ENCODE results near the gene ZNF407.

The ZNF407 gene

DNA sequence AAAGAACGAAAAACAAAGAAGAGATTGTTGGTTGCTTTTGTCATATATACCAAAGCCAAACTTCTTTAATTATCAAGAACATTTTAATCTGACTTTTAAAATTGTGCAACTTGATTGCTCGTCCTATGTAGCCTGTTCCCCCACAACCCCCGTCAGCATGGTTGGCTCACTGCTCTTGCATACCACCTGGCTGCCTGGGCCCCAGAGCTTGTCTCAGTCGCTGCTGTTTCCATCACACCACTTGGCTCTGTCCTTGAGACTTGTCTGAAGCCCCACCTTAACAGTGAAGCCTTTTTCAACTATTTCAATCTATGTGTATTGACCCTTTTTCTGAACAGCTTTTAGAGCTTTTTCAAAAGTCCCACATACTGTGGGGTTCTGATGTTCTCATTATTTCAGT lies 270.8 kb downstream of the ZNF407 start:
- in situ Hi-C loops (cut with MboI; ENCODE audit: low sequenced_read_pairs) = no loop called here

DNA sequence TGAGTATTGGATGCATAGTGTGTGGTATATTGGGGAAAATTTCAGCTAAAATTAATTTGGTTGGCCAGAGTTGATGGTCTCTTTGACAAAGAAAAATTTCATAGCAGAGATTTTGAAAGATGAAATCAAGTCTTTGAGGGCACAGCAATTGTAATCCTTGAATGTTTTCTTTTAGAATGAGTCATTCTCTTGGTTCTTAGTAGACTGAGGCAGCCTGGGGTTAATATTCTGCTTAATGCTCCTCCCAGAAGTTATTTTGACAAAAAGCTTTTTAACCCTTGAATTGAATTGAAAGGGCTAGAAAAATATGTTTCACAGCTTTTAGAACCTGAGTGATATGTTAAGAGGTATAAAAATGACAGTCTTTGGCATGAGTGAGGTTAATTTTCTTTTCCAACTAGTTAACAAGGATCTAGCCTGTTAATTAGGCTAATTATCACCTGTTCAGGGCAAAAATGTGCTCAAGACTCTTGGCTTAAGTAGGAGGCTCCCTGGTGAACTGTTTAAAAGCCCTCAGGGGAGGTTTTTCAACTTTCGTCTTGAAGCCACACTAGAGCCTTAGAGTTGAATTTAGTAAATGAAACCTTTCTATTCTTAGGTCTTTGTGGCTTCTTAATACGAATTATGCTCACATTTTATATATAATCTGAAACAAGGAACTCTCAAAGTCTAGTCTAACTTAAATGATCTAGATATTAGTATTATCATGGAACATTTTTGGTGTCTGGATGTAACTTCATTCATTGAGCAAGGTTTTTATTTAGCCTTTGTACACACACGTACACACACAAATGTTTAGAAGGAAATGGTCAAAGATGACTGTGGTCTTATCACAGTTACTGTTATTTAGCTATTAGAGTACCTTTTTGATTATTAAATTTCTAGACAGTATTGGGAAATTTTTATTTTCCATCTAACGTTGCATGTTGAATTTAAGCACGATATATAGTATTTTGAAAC lies 272.5 kb downstream of the ZNF407 start:
- in situ Hi-C loops (cut with MboI; ENCODE audit: low sequenced_read_pairs) = no loop called here

DNA sequence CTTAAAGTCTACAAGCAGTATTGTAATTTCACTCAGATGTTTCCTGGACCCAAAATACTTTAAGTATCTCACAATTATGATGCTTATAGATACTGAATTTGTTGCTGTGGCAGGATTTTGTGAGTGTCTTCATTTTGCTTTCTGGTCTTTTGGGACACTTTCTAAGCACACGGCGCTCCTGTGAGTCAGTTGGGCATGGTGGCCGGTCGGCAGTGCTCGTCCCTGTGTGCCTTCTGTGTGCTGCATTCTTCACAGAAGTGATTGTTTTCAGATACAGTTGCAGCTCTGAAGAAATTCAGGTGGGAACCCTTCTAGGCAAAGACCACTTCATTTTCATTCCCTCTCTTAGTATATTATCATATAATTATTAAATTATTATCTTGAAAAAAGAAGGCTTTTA lies 273.3 kb downstream of the ZNF407 start:
- in situ Hi-C loops (cut with MboI; ENCODE audit: low sequenced_read_pairs) = no loop called here

DNA sequence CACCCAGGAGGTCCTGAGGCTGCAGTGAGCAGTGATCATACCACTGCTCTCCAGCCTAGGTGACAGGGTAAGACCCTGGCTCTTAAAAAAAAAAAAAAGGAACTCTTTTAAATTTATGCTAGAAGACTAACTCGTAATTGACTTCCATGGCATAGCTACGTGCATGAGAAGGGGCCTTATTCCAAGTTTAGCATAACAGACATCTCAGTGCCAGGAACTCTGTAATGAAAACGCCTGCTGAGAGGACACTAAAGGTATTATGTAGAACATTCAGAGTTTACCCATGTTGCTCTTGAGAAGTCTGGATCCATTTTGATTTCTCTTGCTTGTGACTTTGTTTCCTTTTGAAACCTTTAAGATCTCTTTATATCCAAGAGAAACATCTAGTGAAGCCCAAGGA lies 276.0 kb downstream of the ZNF407 start:
- in situ Hi-C loops (cut with MboI; ENCODE audit: low sequenced_read_pairs) = no loop called here

GRCh38 chr18:74874351-74874750 lies 276.7 kb downstream of the ZNF407 start:
- in situ Hi-C loops (cut with MboI; ENCODE audit: low sequenced_read_pairs) = no loop called here

GRCh38 chr18:74876630-74877243 lies 279.1 kb downstream of the ZNF407 start:
- in situ Hi-C loops (cut with MboI; ENCODE audit: low sequenced_read_pairs) = no loop called here

DNA sequence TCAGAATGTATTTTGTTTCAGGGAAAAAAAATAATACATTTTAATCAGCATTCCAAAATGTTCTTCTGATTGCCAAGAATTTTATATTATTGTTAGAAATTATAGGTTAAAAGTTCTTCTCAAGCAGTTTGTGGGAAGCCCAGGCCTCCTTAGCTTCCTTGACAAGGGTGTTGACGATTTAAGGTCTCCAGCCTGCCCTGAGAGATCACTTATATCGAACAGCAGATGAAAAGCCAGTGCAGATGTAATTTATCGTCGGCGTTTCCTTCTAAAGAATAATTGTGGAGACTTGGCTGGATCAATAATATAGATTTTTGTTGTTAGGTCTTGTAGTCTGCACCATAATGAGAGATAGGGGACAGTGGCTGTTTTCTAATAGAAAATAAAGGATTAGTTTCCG lies 280.6 kb downstream of the ZNF407 start:
- in situ Hi-C loops (cut with MboI; ENCODE audit: low sequenced_read_pairs) = no loop called here

DNA sequence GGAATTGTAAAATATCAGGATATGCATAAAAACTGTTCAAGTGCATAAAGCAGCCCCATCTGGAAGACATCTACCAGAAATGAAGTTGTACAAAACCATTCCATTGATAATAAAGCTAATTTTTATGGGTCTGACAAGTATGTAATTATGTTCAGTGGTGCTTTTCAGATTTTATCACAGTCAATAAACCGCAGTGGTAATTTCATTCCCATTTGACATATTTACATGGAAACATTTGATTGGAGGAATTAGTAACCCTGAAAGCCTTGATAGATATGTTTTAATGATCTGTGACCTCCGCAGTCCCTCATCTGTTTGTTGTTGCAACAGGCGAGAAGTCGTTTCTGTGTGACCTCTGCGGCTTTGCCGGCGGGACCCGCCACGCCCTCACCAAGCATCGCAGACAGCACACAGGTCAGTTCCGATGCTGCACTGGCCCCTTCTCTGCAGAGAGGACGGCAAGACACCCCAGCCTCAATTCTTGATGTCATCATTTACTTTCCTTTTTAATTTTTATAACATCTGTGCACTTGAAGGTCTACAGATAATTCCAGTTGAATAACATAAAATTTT lies 283.1 kb downstream of the ZNF407 start:
- in situ Hi-C loops (cut with MboI; ENCODE audit: low sequenced_read_pairs) = no loop called here

- in situ Hi-C loops (cut with MboI; ENCODE audit: low sequenced_read_pairs) = no loop called here
Measured at GRCh38 chr18:74892066-74892627, 294.5 kb downstream of the ZNF407 start.

GRCh38 chr18:74895686-74896085 lies 298.0 kb downstream of the ZNF407 start:
- in situ Hi-C loops (cut with MboI; ENCODE audit: low sequenced_read_pairs) = no loop called here

DNA sequence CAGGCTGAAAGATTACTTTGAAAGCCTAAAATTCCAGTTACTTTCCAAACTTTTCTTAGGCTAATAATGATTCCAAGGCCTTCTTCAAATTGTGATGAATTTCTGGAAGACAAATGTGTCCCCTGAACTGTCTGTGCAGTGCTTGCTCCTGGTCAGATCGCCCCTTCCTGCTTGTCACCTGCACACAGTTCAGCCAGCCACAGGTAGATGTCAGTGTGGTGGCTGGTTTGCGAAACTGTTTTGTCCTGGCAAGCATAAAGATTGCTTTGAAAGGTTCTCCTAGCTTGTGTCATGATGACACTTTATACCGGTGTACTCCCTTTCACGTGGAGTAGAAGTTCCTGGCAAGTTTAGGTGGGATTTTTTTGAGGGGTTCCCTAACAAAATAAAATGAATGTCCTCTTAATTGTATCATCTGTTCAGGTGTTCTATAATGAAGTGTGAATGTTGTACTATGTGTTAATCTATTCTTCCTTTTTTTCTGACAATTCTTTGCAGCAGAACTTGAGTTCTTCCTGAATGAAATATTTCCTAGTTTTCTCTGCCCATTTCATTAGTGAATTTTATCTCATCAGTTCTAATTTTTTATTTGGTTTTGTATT lies 298.8 kb downstream of the ZNF407 start:
- in situ Hi-C loops (cut with MboI; ENCODE audit: low sequenced_read_pairs) = no loop called here

- in situ Hi-C loops (cut with MboI; ENCODE audit: low sequenced_read_pairs) = no loop called here
Measured at GRCh38 chr18:74897971-74898657, 300.4 kb downstream of the ZNF407 start.

GRCh38 chr18:74898965-74899364 lies 301.3 kb downstream of the ZNF407 start:
- in situ Hi-C loops (cut with MboI; ENCODE audit: low sequenced_read_pairs) = no loop called here

DNA sequence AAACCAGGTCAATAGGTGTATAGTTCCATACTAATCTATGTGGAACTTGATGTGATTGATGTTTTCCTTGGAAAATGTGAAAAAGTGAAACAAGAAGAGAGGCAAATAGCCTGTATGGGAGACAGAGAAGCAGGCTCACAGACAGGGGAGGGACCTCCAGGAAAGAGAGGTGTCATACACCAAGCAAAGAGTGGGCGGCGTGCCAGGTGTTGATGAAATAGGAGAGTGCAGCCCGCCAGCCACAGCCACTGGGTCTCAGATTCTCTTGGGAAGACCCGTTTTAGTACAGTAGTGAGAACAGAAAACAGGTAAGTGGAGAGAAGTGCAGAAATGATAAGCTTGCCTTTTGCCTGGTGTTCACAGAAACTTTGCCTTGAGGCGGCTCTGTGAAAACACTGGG lies 301.9 kb downstream of the ZNF407 start:
- in situ Hi-C loops (cut with MboI; ENCODE audit: low sequenced_read_pairs) = no loop called here

DNA sequence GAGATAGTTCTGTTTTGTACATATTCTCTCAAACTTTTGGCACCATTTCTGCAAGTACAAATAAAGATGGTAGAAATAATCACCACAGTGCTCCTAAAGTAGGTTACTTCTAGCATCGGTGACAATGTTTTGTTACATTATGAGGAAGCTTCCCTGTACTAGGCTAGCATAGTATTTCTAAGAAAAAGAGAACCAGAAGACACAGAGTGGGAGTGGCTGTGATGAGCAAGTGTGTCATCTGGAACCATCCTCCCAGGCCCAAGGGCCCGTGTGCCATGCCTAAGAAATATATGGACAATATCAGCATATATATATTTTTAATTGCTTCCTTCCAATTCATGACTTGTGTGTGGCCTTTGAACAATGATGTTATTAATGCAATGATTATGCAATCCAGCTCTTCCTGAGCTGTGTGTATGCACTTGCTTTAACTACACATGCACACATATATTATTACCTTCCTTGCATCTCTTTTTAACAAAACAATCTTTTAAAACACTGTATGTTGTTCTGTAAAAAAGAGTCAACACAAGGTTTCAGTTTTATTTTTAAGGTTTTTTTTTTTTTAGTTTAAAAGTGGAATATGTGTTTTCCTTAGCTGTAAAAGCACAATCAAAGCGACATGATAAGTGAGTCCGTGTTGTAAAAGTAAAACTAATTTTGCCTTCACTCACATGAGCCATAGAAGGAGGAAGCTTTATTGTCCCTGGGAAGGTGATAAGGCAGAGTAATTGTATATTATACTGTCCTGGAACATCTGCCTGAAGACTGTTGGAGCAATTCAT lies 303.9 kb downstream of the ZNF407 start:
- in situ Hi-C loops (cut with MboI; ENCODE audit: low sequenced_read_pairs) = no loop called here

DNA sequence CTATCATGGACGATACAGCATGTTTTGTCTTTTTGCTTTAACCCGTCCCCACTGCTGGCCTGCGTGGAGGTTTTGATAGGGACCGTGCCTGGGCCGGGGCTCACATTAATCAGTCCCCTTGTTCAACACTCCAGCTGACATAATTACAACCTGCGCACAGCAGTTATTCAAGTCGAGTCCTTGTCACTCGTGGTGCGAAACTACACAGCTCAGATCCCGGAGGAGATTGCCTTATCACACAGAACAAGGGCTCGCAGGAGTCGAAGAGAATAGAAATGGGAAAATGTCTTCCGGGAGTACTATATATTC lies 304.4 kb downstream of the ZNF407 start:
- in situ Hi-C loops (cut with MboI; ENCODE audit: low sequenced_read_pairs) = no loop called here

DNA sequence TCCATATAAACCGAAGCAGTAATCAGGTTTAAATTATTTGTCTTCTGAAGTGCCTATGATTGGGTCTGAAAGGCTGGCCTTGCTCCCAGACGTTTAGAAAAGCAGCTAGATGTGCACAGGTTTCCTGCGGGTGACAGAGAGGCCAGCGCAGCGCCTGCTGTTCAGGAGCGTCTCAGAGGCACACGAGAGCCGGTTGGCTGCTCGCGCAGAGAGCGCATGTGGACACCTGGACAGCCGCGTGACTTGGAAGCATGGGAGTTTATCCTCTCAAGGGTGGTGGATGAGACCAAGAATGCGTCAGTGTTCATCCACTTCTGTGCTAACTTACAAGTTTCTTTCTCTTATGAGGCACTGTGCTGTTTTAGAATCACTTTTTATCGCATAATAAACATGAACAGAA lies 307.6 kb downstream of the ZNF407 start:
- in situ Hi-C loops (cut with MboI; ENCODE audit: low sequenced_read_pairs) = no loop called here

DNA sequence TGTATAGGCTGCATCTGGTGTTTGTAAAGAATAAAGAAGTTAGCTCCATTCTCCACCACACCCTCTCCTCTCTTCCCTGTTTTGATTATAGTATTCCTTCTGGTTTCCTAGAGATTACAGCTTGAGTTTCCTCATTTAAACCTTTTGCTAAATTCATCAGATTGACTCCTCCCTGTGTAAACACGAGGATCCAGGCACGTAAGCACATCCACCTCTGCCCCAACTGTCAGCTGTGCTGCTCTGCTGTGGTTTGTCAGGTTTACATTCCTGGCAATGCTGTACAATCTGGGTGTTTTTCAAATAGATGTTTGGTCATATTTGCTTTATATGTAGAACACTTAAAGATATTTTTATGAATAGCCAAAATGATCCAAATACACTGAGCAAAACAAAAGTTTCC lies 308.5 kb downstream of the ZNF407 start:
- in situ Hi-C loops (cut with MboI; ENCODE audit: low sequenced_read_pairs) = no loop called here

DNA sequence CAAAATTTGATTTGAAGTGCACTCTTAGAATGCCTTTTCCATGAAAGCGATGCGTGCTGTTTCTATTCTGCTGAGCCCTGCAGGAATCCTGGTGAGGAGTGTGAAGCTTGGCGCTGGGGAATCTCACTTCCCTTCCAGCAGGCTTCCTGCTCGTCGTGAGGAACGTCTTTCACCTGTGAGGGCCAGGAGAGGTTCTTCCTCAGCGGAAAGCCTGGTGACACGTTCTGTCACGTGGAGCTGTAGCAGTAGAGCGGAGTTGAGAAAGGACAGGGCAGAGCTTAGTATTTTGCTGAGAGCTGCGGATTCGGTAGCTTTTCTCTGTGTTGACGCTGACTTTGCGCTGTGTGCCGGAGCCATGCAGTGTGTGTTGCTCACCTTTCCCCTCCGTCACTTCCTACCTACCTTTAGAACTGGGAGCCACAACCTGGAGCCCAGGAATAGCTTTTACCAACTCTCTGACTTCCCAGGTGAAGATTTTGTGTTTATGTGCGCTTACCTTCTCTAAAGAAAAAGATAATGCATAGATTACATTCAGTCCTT lies 316.5 kb downstream of the ZNF407 start:
- in situ Hi-C loops (cut with MboI; ENCODE audit: low sequenced_read_pairs) = no loop called here

DNA sequence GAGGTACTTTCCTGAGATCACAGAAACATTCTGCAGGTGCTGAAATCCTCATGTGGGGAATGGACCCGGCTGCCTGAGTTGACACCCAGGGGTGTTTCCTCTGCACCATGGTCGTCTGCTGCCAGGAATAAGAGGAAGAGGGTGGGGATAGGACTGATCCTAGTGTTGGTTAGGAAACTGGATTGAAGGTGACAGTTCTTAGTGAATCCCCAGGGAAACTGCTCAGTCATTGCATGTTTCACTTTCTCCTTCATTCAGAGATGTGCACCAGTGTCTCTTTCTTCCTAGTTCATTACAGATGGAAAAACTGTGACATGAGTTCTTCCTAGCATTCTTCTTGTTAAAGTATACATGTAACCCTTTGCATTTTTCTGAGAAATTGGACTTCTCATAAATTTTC lies 317.0 kb downstream of the ZNF407 start:
- in situ Hi-C loops (cut with MboI; ENCODE audit: low sequenced_read_pairs) = no loop called here

Measured in hTERT RPE-1 (cell line).